ENCODE measurements around the gene PCDH9.

Gene PCDH9

DNA sequence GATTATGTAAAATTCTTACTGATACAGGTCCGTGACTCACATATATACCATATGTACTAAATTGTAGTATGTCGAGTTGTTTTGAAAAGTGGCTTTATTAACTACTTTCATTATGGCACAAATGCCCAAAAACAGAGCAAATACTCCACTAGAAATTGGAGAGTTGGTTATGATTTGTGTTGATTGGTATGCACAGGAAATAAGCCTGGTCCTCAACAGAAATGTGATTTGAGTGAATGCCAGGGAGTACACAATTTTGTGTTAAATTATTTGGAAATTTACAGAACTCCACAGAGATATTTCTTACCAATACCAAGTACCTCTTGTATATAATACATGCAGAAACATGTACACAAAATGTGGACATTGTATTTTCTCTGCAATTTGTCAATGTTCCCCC is 676.7 kb downstream of the PCDH9 start:
- Histone ChIP-seq H3K4me3 (ENCODE audit: low read depth, low read length) (no peak overlapping the region), H3K36me3 (replicated peaks) (no peaks in the 10 kb centered on the region), H3K27me3 (replicated peaks) (no peaks in the 10 kb centered on the region), H3K27ac (no peak overlapping the region)
- TF ChIP-seq, protein P1, sequence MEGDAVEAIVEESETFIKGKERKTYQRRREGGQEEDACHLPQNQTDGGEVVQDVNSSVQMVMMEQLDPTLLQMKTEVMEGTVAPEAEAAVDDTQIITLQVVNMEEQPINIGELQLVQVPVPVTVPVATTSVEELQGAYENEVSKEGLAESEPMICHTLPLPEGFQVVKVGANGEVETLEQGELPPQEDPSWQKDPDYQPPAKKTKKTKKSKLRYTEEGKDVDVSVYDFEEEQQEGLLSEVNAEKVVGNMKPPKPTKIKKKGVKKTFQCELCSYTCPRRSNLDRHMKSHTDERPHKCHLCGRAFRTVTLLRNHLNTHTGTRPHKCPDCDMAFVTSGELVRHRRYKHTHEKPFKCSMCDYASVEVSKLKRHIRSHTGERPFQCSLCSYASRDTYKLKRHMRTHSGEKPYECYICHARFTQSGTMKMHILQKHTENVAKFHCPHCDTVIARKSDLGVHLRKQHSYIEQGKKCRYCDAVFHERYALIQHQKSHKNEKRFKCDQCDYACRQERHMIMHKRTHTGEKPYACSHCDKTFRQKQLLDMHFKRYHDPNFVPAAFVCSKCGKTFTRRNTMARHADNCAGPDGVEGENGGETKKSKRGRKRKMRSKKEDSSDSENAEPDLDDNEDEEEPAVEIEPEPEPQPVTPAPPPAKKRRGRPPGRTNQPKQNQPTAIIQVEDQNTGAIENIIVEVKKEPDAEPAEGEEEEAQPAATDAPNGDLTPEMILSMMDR (IDR thresholded peaks at IDR 0.05; ENCODE audit: low read depth, low read length, missing control alignments): no peak
- in situ Hi-C loops (cut with HindIII; ENCODE audit: low pct_ligation_motif_present, low sequenced_read_pairs): no loop called here
- DNase-seq: no peak

DNA sequence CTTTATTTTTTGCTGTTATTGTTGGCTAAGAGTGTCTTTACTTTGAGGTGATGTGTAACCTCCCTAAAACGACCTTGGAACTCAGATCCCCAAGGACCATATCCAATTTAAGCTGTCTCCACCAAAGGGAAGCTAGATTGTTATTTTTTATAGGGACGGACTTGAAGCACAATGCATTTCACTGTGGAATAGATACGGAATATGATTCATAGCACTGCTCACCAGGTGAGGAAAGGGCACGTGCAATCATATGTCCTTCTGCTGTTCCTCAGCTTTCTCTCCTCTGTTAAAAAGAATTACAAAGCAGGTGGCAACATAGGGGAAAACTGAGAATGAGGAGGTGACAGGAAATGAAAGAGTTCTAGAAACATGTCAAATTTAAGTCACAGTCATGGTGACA is 679.0 kb downstream of the PCDH9 start:
- Histone ChIP-seq H3K4me3 (ENCODE audit: low read depth, low read length) (no peak overlapping the region), H3K27me3 (replicated peaks) (no peaks in the 10 kb centered on the region), H3K27ac (no peak overlapping the region), H3K36me3 (replicated peaks) (no peaks in the 10 kb centered on the region)
- no peak for DNase-seq
- in situ Hi-C loops (cut with HindIII; ENCODE audit: low pct_ligation_motif_present, low sequenced_read_pairs): no loop called here
- TF ChIP-seq, protein P1 (IDR thresholded peaks at IDR 0.05; ENCODE audit: low read depth, low read length, missing control alignments): no peak

DNA sequence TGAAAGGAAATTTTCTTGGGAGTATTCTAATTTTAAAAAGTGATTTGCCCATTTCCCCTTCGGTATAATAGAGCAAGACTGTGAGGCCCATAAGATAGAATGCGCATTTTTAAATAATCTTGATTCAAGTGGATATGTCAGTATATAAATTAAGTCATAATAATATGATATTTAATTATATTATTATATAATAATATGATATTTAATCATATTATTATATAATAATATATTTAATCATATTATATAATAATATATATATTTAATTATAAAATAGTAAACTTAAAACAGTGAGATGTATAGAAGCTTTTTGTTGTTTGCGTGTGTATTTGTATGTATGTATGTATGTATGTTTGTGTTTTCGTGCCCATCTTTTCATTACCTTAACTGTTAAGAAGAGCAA is 682.5 kb downstream of the PCDH9 start:
- no peaks in the 10 kb centered on the region for H3K27me3 ChIP-seq (replicated peaks)
- DNase-seq: no peak
- in situ Hi-C loops (cut with HindIII; ENCODE audit: low pct_ligation_motif_present, low sequenced_read_pairs): no loop called here
- no peak overlapping the region for H3K27ac ChIP-seq
- TF ChIP-seq, protein P1 (IDR thresholded peaks at IDR 0.05; ENCODE audit: low read depth, low read length, missing control alignments): no peak
- no peaks in the 10 kb centered on the region for H3K36me3 ChIP-seq (replicated peaks)
- H3K4me3 ChIP-seq (ENCODE audit: low read depth, low read length): no peak overlapping the region

DNA sequence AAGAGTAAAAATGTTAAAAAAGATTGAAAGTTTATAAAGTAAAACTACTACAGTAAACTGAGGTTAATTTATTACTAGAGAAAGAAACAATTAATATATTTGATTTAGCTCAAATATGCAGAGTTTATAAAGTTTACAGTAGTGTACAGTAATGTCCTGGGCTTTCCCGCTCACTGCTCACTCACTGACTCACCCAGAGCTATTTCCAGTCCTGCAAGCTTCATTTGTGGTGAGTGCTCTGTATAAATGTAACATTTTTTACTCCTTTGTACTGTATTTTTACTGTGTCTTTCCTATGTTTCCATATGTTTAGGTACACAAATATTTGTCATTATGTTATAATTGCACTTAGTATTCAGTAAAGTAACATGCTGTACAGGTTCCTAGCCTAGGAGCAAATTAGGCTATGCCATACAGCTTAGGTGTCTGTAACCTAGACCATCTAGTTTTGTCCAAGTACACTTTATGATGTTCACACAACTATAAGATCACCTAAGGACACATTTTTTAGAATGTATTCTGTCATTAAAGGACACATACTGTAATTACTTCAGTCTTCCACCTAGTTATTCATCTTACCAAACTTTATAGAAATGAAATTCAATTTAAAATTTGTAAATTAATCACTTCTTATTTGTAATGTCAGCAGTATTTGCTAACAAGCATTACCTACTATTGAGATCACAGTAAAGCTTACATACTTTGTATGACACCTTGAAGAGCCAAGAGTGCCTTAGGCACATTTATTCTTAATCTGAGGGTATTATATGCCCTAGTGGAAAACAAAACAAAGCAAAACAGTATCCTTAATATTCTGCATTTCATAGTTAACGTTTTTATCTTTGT is 683.4 kb downstream of the PCDH9 start:
- in situ Hi-C loops (cut with HindIII; ENCODE audit: low pct_ligation_motif_present, low sequenced_read_pairs): no loop called here
- TF ChIP-seq, protein P1 (IDR thresholded peaks at IDR 0.05; ENCODE audit: low read depth, low read length, missing control alignments): no peak
- peak; percentile 43 for DNase-seq
- no peak overlapping the region for H3K4me3 ChIP-seq (ENCODE audit: low read depth, low read length)
- no peaks in the 10 kb centered on the region for H3K36me3 ChIP-seq (replicated peaks)
- H3K27me3 ChIP-seq (replicated peaks): no peaks in the 10 kb centered on the region
- no peak overlapping the region for H3K27ac ChIP-seq

DNA sequence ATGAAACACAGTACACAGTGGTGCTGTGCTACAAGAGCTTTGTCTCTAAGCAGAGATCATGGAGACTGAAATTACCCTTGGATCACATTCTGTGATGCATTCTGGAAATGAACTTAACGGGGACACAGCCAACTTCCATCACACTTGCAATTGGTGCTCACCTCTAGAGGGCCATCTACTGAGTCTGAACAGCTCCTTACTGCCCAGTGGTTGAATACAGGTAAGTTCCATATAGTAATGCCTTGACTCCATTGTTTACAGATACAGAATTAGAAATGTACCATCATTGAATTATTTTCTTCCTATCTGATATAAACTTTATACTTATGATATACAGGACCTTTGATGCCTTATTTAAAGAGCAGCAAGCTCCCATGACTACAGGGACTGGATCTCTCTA is 686.4 kb downstream of the PCDH9 start:
- no peak overlapping the region for H3K27ac ChIP-seq
- no peaks in the 10 kb centered on the region for H3K27me3 ChIP-seq (replicated peaks)
- in situ Hi-C loops (cut with HindIII; ENCODE audit: low pct_ligation_motif_present, low sequenced_read_pairs): no loop called here
- H3K36me3 ChIP-seq (replicated peaks): no peaks in the 10 kb centered on the region
- no peak overlapping the region for H3K4me3 ChIP-seq (ENCODE audit: low read depth, low read length)
- TF ChIP-seq, protein P1 (IDR thresholded peaks at IDR 0.05; ENCODE audit: low read depth, low read length, missing control alignments): peak; percentile 40
- no peak for DNase-seq

DNA sequence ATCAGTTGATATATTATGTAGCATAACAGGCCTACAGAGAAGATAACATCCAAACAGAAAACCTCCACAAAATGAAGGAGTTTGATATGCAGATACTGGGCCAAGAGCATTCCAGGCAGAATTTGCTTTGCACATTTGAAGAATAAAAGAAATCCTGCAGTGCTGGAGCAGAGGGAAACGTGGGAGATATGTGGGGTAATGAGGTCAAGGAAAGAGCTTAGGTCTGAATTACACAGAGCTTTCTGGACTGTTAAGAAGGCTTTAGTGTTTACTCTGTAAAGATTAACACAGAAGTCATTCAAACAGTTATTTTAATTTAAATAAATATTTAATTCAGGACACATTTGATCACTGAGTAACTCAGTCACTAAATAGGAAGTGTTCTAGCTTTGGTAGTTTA is 692.7 kb downstream of the PCDH9 start:
- TF ChIP-seq, protein P1 (IDR thresholded peaks at IDR 0.05; ENCODE audit: low read depth, low read length, missing control alignments): no peak
- H3K27me3 ChIP-seq (replicated peaks): no peaks in the 10 kb centered on the region
- H3K4me3 ChIP-seq (ENCODE audit: low read depth, low read length): no peak overlapping the region
- DNase-seq: no peak
- in situ Hi-C loops (cut with HindIII; ENCODE audit: low pct_ligation_motif_present, low sequenced_read_pairs): no loop called here
- no peaks in the 10 kb centered on the region for H3K36me3 ChIP-seq (replicated peaks)
- no peak overlapping the region for H3K27ac ChIP-seq

Data from brain microvascular endothelial cell (primary cell).